Sigmoid colon (tissue), 7 donors: ENCODE measurements around the gene SGPP1. TPM values are rescaled to one million over a fixed set of nuclear protein-coding genes. Genes with fewer than 3 reads are reported as not detected.
A peak's percentile ranks its signal among the peaks of the same experiment; 100 is the strongest.

Source experiments
- DNase-seq: peaks from one replicate; pipeline ENCODE4 v3.0.0-alpha.2; 2019
- H3K27ac ChIP-seq, 4 donors: fragments of 200-600 bp; sonication (generic); one replicate each; pipeline ENCODE4 v1.5.1; 2016 to 2019; ENCODE audit warnings: mild to moderate bottlenecking in 1 of 4
- H3K27me3 ChIP-seq, 3 donors: fragments of 200-600 bp; sonication (generic); one replicate each; pipeline ENCODE4 v1.5.1; 2019; ENCODE audit warnings: mild to moderate bottlenecking in 1 of 3
- H3K36me3 ChIP-seq, 4 donors: fragments of 200-600 bp; sonication (generic); one replicate each; pipeline ENCODE4 v1.5.1; 2016 to 2019
- H3K4me1 ChIP-seq, 4 donors: fragments of 200-600 bp; sonication (generic); one replicate each; pipeline ENCODE4 v1.5.1; 2017 to 2019
- H3K4me3 ChIP-seq, 4 donors: fragments of 200-600 bp; sonication (generic); one replicate each; pipeline ENCODE4 v1.5.1; 2017 to 2019; ENCODE audit warnings: mild to moderate bottlenecking in 2 of 4, moderate library complexity in 1 of 4
- H3K9me3 ChIP-seq, 4 donors: fragments of 200-600 bp in 3 of 4; sonication (generic) in 3 of 4; one replicate each; pipeline versions ENCODE4 v1.5.1 to v1.6.1; 2013 to 2019
- EP300 ChIP-seq, 4 donors: sonication (generic); formaldehyde crosslinking; IDR thresholded peaks; one replicate each; pipeline ENCODE4 v1.6.1; 2017; ENCODE audit warnings: antibody characterized with exemption in 4 of 4
- POLR2A ChIP-seq, 2 donors: fragments of 450-650 bp; IDR thresholded peaks; one replicate each; pipeline ENCODE4 v1.6.1; 2016; ENCODE audit warnings: antibody characterized with exemption in 2 of 2, mild to moderate bottlenecking in 2 of 2, moderate library complexity in 2 of 2
- POLR2AphosphoS5 ChIP-seq, 4 donors: sonication (generic); formaldehyde crosslinking; IDR thresholded peaks; one replicate each; pipeline ENCODE4 v1.6.1; 2017; ENCODE audit warnings: antibody characterized with exemption in 4 of 4
- WGBS, 2 donors: extraction: QIAGEN DNeasy Blood & Tissue Kit; methylation state at CpG; one replicate each; pipeline ENCODE4 v1.1.7; 2013; 5-methylcytosine and 5-hydroxymethylcytosine counted together
- intact Hi-C: fragments of 100-400 bp; cut with DNase I; formaldehyde crosslinking; loops from one replicate; pipeline ENCODE4 v1.15.1; 2023
- polyA plus RNA-seq, 3 donors: library from polyadenylated mRNA; stranded (reverse); fragments of 200-250 nt; gene quantifications; one replicate each; pipeline ENCODE4 v1.2.3, GENCODE V29; 2013
- total RNA-seq, 4 donors: library from RNA; depleted of rRNA; stranded (reverse); fragments of >200 nt; gene quantifications; one replicate each; pipeline ENCODE4 v1.1.0, GENCODE V29; 2016
- TF ChIP-seq, protein P1 (sequence below), 4 experiments: fragments of 450-650 bp in 3 of 4; fragments of 200-600 bp in 1 of 4; IDR thresholded peaks; one replicate each; pipeline ENCODE4 v1.5.1; 2016 to 2019; ENCODE audit warnings: antibody characterized with exemption in 4 of 4, mild to moderate bottlenecking in 3 of 4, moderate library complexity in 2 of 4
- donor health status: healthy with polysubstance abuse.
- donor health status: Bipolar disorder and iron deficiency.
- donor health status: healthy.

SGPP1 gene
- total and polyA plus RNA-seq, 7 donors, result 2.4 to 20.9 (median 18.2) TPM

DNA sequence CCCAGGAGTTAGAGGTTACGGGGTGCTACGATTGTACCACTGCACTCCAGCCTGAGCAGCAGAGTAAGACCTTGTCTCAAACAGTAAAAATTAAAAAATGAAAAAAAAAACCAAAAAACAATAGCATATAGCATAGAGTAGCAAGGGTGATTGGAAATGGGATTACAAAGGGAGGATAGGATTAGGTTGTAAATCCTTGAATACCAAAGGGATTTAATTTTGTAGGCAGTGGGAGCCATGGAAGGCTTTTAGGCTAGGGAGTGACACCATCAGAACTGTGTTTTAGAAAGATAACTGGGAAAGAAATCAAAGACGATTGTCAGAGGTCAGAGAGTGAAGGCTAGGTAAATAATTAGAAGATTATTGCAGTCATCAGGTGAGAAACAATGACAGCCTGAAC is 2.8 kb upstream of the SGPP1 start:
- Histone ChIP-seq H3K27me3 (no peaks in the 10 kb centered on the region), H3K9me3 (no peaks in the 10 kb centered on the region), H3K36me3 (no peaks in the 10 kb centered on the region), H3K4me1 (peaks cover 0 to 12% (median 9%) of the 10 kb centered on the region in 4 donors), H3K27ac (no peak overlapping the region), H3K4me3 (no peak overlapping the region)
- intact Hi-C loops, result no loop called here
- no peak for DNase-seq
- no peak for TF ChIP-seq EP300 (IDR thresholded peaks at IDR 0.05)
- WGBS, 2 donors, result 69 to 82% methylated on average over 3 of the region's 3 CpGs

DNA sequence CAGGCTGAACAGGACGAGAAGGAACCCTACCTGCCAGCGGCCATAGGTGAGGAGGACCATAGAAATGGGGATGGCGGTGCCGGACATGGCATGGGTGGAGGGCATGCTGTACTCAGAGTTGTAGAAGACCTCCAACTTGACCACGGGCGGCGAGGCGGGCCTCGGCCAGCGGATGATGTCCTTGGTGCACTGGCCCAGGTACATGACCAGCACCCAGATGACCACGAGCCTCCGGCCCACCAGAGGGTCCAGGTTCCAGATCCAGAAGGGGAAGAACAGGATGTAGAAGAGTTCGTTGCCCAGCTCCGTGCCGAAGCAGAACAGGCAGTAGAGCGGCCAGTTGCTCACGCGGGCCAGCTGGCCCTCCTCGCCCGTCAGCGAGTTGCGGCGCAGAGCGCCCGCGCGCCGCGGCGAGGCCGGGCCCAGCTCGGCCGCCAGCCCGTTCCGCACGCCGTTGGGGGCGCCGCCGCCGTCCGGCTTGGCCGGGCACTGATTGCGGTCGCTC is 582 bp downstream of the SGPP1 start:
- intact Hi-C loops, result loop anchor here (5.0 to 10.0 kb wide), 5 partner anchors 85 to 1368 kb away; partner anchors contain the start of genes PPP2R5E, SYNE2 and WDR89
- 0% methylated on average over 45 of the region's 45 CpGs for WGBS, 2 donors

DNA sequence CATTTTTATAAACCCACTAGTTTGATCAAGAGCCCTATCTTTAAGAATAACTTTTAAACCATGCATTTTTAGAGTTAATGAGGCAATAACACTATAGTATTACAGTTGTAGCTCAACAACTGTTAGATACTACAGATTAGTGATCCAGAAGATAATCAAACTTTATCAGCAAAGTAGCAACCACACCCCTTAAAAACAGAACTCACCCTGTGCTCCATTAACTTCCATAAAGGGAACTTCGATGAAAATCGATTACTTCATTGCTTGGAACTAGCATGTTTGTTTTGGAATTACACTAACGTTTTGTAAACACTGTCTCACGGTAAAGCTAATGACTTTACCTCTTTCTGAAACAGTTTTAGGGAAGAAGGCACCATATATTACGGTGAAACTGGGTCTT is 1.4 kb downstream of the SGPP1 start:
- H3K4me1 ChIP-seq, result peaks cover 0 to 25% (median 17%) of the 10 kb centered on the region in 4 donors
- H3K4me3 ChIP-seq, result peak overlapping the region; percentile 92 to 100 (median 96)
- H3K27me3 ChIP-seq, result no peaks in the 10 kb centered on the region
- intact Hi-C loops, result loop anchor here (5.0 to 10.0 kb wide), 5 partner anchors 84 to 1368 kb away; partner anchors contain the start of genes PPP2R5E, SYNE2 and WDR89
- no peaks in the 10 kb centered on the region for H3K9me3 ChIP-seq
- H3K27ac ChIP-seq, result peak overlapping the region in 3 of 4 donors; percentile 93
- no peaks in the 10 kb centered on the region for H3K36me3 ChIP-seq
- 1 to 7% methylated on average over 5 of the region's 5 CpGs for WGBS, 2 donors
- DNase-seq, result no peak
- no peak for TF ChIP-seq EP300 (IDR thresholded peaks at IDR 0.05)
- TF ChIP-seq, protein P1, sequence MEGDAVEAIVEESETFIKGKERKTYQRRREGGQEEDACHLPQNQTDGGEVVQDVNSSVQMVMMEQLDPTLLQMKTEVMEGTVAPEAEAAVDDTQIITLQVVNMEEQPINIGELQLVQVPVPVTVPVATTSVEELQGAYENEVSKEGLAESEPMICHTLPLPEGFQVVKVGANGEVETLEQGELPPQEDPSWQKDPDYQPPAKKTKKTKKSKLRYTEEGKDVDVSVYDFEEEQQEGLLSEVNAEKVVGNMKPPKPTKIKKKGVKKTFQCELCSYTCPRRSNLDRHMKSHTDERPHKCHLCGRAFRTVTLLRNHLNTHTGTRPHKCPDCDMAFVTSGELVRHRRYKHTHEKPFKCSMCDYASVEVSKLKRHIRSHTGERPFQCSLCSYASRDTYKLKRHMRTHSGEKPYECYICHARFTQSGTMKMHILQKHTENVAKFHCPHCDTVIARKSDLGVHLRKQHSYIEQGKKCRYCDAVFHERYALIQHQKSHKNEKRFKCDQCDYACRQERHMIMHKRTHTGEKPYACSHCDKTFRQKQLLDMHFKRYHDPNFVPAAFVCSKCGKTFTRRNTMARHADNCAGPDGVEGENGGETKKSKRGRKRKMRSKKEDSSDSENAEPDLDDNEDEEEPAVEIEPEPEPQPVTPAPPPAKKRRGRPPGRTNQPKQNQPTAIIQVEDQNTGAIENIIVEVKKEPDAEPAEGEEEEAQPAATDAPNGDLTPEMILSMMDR (IDR thresholded peaks at IDR 0.05), result no peak
- TF ChIP-seq POLR2A (IDR thresholded peaks at IDR 0.05), result no peak
- TF ChIP-seq POLR2AphosphoS5 (IDR thresholded peaks at IDR 0.05), result no peak

More for the DNA sequence above, 582 bp downstream of the SGPP1 start:
- H3K4me3 ChIP-seq, result peak overlapping the region; percentile 92 to 100 (median 96)
- peak; percentile 74 for DNase-seq
- H3K27me3 ChIP-seq, result no peaks in the 10 kb centered on the region
- H3K9me3 ChIP-seq, result no peaks in the 10 kb centered on the region
- peak overlapping the region; percentile 86 to 93 (median 93) for H3K27ac ChIP-seq
- TF ChIP-seq POLR2A (IDR thresholded peaks at IDR 0.05), result no peak
- H3K4me1 ChIP-seq, result peaks cover 0 to 25% (median 17%) of the 10 kb centered on the region in 4 donors
- no peaks in the 10 kb centered on the region for H3K36me3 ChIP-seq

DNA sequence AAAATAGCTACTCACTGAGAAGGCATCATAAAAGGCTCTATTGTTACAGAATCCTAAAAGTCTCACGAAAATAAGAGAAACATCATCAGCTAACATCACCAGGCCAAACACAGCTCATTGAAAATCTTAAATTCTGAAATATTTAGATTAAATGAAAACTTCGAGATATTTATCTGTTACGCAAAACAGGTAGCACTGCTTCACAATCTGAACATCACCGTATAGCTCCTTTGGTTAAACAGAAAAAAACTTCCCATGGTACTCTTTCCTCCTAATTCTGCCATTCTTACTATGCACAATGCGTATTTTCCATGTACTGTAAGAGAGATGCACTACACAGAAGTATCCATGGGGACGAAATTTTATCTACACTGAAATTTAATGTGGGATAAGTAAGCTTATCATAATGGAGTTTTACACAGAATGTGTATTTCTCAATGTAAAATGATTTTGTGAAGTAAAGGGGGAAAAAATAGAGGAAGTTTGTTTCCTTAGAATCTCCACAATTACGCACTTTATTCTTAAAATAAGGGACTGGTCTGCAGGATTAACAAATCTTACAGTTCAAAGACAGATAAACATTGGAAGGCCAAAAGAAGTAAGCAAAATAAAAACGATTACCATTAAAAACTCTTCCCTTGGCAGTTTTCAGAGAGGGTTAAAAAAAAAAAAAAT is 1.9 kb downstream of the SGPP1 start:
- H3K27me3 ChIP-seq, result no peaks in the 10 kb centered on the region
- no peak overlapping the region for H3K27ac ChIP-seq
- peak overlapping the region in 3 of 4 donors; percentile 93 to 100 (median 98) for H3K4me3 ChIP-seq
- intact Hi-C loops, result loop anchor here (5.0 to 10.0 kb wide), 5 partner anchors 84 to 1369 kb away; partner anchors contain the start of genes PPP2R5E, SYNE2 and WDR89
- DNase-seq, result no peak
- H3K9me3 ChIP-seq, result no peaks in the 10 kb centered on the region
- 38 to 61% methylated on average over 8 of the region's 8 CpGs for WGBS, 2 donors
- no peak for TF ChIP-seq POLR2AphosphoS5 (IDR thresholded peaks at IDR 0.05)
- TF ChIP-seq POLR2A (IDR thresholded peaks at IDR 0.05), result no peak
- TF ChIP-seq, protein P1 (IDR thresholded peaks at IDR 0.05), result no peak
- TF ChIP-seq EP300 (IDR thresholded peaks at IDR 0.05), result no peak
- peaks cover 0 to 25% (median 17%) of the 10 kb centered on the region in 4 donors for H3K4me1 ChIP-seq
- peaks cover 0 to 2% (median under 1%) of the 10 kb centered on the region in 4 donors for H3K36me3 ChIP-seq

DNA sequence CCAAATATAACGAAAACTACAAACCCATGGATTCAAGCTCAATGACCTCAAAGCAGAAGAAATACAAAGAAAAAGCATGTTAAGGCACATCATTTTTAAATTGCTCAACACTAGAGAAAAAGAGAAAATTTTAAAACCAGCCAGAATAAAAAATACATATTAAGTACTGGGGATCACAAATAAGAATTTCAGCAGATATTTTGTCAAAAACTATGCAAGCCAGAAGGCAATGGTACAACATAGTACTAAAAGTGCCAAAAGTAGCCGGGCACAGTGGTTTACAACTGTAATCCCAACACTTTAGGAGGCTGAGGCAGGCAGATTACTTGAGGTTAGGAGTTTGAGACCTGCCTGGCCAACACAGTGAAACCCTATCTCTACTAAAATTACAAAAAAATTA is 10.2 kb downstream of the SGPP1 start:
- no peak for DNase-seq
- no peaks in the 10 kb centered on the region for H3K4me1 ChIP-seq
- no peak overlapping the region for H3K27ac ChIP-seq
- H3K27me3 ChIP-seq, result no peaks in the 10 kb centered on the region
- peaks cover 7 to 10% (median 9%) of the 10 kb centered on the region in 4 donors for H3K9me3 ChIP-seq
- no peak overlapping the region for H3K4me3 ChIP-seq
- WGBS, 2 donors, result 70 to 83% methylated on average over 2 of the region's 2 CpGs
- H3K36me3 ChIP-seq, result peaks cover 0 to 17% (median 2%) of the 10 kb centered on the region in 4 donors
- TF ChIP-seq POLR2AphosphoS5 (IDR thresholded peaks at IDR 0.05) (no peak), EP300 (IDR thresholded peaks at IDR 0.05) (no peak), POLR2A (IDR thresholded peaks at IDR 0.05) (no peak)
- TF ChIP-seq, protein P1 (IDR thresholded peaks at IDR 0.05), result no peak
- intact Hi-C loops, result no loop called here
